Heart left ventricle (tissue), 16 donors: ENCODE data around the gene IGFN1. TPM values are rescaled to one million over a fixed set of nuclear protein-coding genes. Genes with fewer than 3 reads are reported as not detected.
A peak's percentile ranks its signal among the peaks of the same experiment; 100 is the strongest.

Experiments used
- ATAC-seq, 4 donors: fragments of 200-7000 bp; cut with Tn5 transposase; one replicate each; pipeline ENCODE4 v1.9.1; 2020 to 2022; ENCODE audit warnings: moderate library complexity in 4 of 4, mild to moderate bottlenecking in 3 of 4, moderate number of reproducible peaks in 1 of 4
- DNase-seq, 5 donors: peaks; one replicate each; pipeline ENCODE4 v3.0.0-alpha.2; 2020
- H3K27ac ChIP-seq, 12 donors: fragments of 200-600 bp; sonication (generic) in 4 of 12; one replicate each; pipeline versions ENCODE4 v1.5.0 to v1.8.0; 2016 to 2022; ENCODE audit warnings: mild to moderate bottlenecking in 2 of 12
- H3K27me3 ChIP-seq, 9 donors: fragments of 200-600 bp; sonication (generic) in 2 of 9; one replicate each; pipeline versions ENCODE4 v1.5.1 to v1.8.0; 2016 to 2022; ENCODE audit warnings: mild to moderate bottlenecking in 3 of 9
- H3K36me3 ChIP-seq, 9 donors: fragments of 200-600 bp; sonication (generic) in 2 of 9; one replicate each; pipeline versions ENCODE4 v1.5.0 to v1.8.0; 2018 to 2022; ENCODE audit warnings: mild to moderate bottlenecking in 2 of 9
- H3K4me1 ChIP-seq, 12 donors: fragments of 200-600 bp; sonication (generic) in 4 of 12; one replicate each; pipeline versions ENCODE4 v1.5.0 to v1.8.0; 2016 to 2022; ENCODE audit warnings: mild to moderate bottlenecking in 3 of 12
- H3K4me3 ChIP-seq, 12 donors: fragments of 200-600 bp; sonication (generic) in 4 of 12; one replicate each; pipeline versions ENCODE4 v1.5.0 to v1.8.0; 2017 to 2022; ENCODE audit warnings: mild to moderate bottlenecking in 9 of 12, moderate library complexity in 4 of 12
- H3K9me3 ChIP-seq, 12 donors: fragments of 200-600 bp; sonication (generic) in 4 of 12; one replicate each; pipeline versions ENCODE4 v1.5.0 to v1.8.0; 2016 to 2022; ENCODE audit warnings: mild to moderate bottlenecking in 1 of 12
- POLR2A ChIP-seq, 2 donors: fragments of 450-650 bp; IDR thresholded peaks; one replicate each; pipeline ENCODE4 v1.6.1; 2017; ENCODE audit warnings: antibody characterized with exemption in 2 of 2, mild to moderate bottlenecking in 2 of 2, moderate library complexity in 2 of 2
- WGBS, 4 donors: extraction: QIAGEN DNeasy Blood & Tissue Kit in 2 of 4; methylation state at CpG; one replicate each; pipeline versions ENCODE4 v1.1.5 to v1.1.7; 2013 to 2018; 5-methylcytosine and 5-hydroxymethylcytosine counted together
- intact Hi-C, 10 donors: fragments of 100-400 bp; cut with DNase I; formaldehyde crosslinking; loops; one replicate each; pipeline versions ENCODE4 v1.11.1 to v1.14.2; 2022
- polyA plus RNA-seq, 2 donors: library from polyadenylated mRNA; stranded (reverse); fragments of 200-250 nt; gene quantifications; one replicate each; pipeline ENCODE4 v1.2.3, GENCODE V29; 2013
- total RNA-seq, 9 donors: library from RNA; depleted of rRNA in 2 of 9; stranded (reverse); fragments of >200 nt in 2 of 9; fragmentation: NEBNext Ultra II Directional in 3 of 9; extraction: Animal tissue kit (Norgen Biotek cat#: 25700) in 3 of 9; gene quantifications; one replicate each; pipeline versions ENCODE4 v1.1.0 to v1.2.4, GENCODE V29; 2016 to 2023
- TF ChIP-seq, protein P1 (sequence below), 12 donors: fragments of 200-600 bp; sonication (generic) in 4 of 12; IDR thresholded peaks; one replicate each; pipeline versions ENCODE4 v1.5.0 to v1.8.0; 2018 to 2022; ENCODE audit warnings: antibody characterized with exemption in 12 of 12, mild to moderate bottlenecking in 5 of 12
- donor health status: ischemic (EF 13 %, LVEDD 7.1; RV severe dilation, severe dysfunction).
- donor health status: healthy with polysubstance abuse.
- donor health status: DM: no; HTN: yes; CAD: no.
- donor health status: DM: no; HTN: no; CAD: no.
- donor health status: ischemic (EF 25% LVEDD 6.9; RV normal size, moderate dysfunction).
- donor health status: ischemic (EF 25% LVEDD 5.7; RV mildly dilated, moderate dysfunction).
- donor health status: healthy.
- donor health status: DM: yes; HTN: yes; CAD: no.
- donor health status: ischemic (EF 35%, LVEDD 5.7; RV mildly dilated, moderate dysfunction).
- donor health status: nonischemic (EF 11% LVEDD 7.7; RV severe dilation, severe dysfunction).
- donor health status: DM: yes; HTN: yes; CAD: no.
- donor health status: PGD.
- donor health status: ischemic (EF 29% LVEDD 5.4; RV normal size, mild dysfunction).
- donor health status: nonischemic (EF 23%, LVEDD 6.1; RV moderate dilation, normal function).

Gene IGFN1
- total and polyA plus RNA-seq, 11 donors: 0.03 to 0.04 TPM; not detected in 9

DNA sequence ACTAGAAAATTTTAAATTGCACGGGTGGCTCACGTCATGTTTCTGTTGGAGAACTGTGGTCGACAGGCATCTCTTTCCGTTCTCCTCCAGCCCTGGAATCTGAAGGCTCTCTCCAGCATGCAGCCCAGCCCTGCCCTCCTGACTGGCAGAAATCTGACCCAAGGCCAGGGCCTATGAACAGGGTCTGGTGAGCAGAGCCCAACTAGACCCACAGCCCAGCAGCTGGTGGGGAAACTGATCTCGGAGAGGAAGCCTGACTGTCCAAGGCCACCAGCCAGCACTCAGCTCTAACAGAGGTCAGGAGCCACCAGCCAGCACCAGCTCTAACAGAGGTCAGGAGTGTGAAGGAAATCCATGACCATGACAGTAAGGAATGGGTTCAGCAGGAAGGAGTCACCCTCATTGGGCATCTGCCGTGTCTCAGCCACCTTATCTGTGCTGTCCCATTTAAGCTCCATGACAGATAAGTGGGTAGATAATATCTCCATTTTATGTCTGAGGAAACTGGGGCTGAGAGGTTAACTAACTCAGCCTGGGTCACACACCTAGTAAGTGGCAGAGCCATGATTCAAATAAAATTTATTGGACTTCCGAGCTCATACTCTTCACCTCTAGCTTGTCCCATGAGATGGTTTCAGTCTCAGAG, 72.5 kb downstream of the IGFN1 start:
- 90 to 93% (median 92%) methylated on average over 7 of the region's 7 CpGs for WGBS, 4 donors
- intact Hi-C loops: loop anchor here in 2 of 10 donors (5.0 kb wide), 2 partner anchors 44 to 59 kb away; no protein-coding TSS in a partner anchor
- peaks cover 0 to 21% (median 11%) of the 10 kb centered on the region in 9 donors for H3K27me3 ChIP-seq

DNA sequence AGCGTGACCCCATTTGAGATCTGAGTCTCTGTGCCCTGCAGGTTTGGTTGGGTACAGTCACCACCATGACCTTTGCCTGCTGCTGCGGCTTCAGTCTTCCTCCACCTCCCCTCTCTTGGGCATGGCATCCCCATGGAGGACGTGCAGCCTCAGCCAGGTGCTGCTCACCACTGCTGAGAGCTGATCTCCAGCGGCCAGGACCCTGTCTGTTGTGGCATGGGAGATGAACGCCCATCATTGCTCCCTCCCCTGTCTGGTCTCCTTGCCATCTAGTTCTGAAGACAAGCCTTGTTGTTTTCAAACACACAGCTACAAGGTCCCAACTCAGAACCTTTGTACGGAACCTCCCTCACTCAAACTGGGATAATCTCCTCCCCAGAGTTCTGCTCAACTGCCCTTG, 73.4 kb downstream of the IGFN1 start:
- H3K4me1 ChIP-seq: peaks cover 0 to 15% (median 10%) of the 10 kb centered on the region in 12 donors
- 95 to 100% (median 96%) methylated on average over 5 to 6 of the region's 6 CpGs for WGBS, 4 donors
- ATAC-seq: no peak
- peaks cover 0 to 21% (median 11%) of the 10 kb centered on the region in 9 donors for H3K27me3 ChIP-seq
- TF ChIP-seq, protein P1, sequence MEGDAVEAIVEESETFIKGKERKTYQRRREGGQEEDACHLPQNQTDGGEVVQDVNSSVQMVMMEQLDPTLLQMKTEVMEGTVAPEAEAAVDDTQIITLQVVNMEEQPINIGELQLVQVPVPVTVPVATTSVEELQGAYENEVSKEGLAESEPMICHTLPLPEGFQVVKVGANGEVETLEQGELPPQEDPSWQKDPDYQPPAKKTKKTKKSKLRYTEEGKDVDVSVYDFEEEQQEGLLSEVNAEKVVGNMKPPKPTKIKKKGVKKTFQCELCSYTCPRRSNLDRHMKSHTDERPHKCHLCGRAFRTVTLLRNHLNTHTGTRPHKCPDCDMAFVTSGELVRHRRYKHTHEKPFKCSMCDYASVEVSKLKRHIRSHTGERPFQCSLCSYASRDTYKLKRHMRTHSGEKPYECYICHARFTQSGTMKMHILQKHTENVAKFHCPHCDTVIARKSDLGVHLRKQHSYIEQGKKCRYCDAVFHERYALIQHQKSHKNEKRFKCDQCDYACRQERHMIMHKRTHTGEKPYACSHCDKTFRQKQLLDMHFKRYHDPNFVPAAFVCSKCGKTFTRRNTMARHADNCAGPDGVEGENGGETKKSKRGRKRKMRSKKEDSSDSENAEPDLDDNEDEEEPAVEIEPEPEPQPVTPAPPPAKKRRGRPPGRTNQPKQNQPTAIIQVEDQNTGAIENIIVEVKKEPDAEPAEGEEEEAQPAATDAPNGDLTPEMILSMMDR (IDR thresholded peaks at IDR 0.05): no peak
- TF ChIP-seq POLR2A (IDR thresholded peaks at IDR 0.05): no peak
- H3K9me3 ChIP-seq: no peaks in the 10 kb centered on the region
- H3K36me3 ChIP-seq: no peaks in the 10 kb centered on the region
- H3K27ac ChIP-seq: no peak overlapping the region
- intact Hi-C loops: loop anchor here in 2 of 10 donors (5.0 kb wide), 2 partner anchors 43 to 58 kb away; no protein-coding TSS in a partner anchor
- H3K4me3 ChIP-seq: no peak overlapping the region
- peak in 1 of 5 donors; percentile 51 for DNase-seq

More for the DNA sequence above, 72.5 kb downstream of the IGFN1 start:
- TF ChIP-seq POLR2A (IDR thresholded peaks at IDR 0.05): no peak
- TF ChIP-seq, protein P1 (IDR thresholded peaks at IDR 0.05): no peak
- H3K36me3 ChIP-seq: no peaks in the 10 kb centered on the region
- ATAC-seq: no peak
- H3K4me3 ChIP-seq: no peak overlapping the region
- no peaks in the 10 kb centered on the region for H3K9me3 ChIP-seq
- H3K27ac ChIP-seq: no peak overlapping the region
- no peak for DNase-seq
- peaks cover 0 to 12% (median 10%) of the 10 kb centered on the region in 12 donors for H3K4me1 ChIP-seq

DNA sequence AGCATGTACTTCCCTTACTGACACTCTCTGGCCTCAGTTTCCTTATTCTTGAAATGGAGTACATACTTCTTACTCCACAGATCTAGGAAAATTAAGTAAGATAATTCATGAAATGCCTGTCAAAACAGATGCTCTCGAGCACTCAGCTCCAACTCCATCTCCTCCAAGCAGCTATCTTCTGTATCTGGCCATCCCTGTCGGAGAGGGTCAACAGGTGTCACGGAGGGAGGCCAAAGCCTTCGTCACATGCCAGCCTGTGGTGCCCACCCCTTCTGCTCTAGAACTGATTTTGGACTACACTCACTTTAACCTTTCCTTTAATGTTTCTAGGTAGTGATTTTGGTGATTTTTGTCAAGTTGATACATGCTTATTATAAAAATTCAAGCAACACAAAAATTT, 73.9 kb downstream of the IGFN1 start:
- H3K27ac ChIP-seq: no peak overlapping the region
- ATAC-seq: no peak
- intact Hi-C loops: loop anchor here in 2 of 10 donors (5.0 kb wide), 2 partner anchors 43 to 58 kb away; no protein-coding TSS in a partner anchor
- DNase-seq: no peak
- H3K9me3 ChIP-seq: no peaks in the 10 kb centered on the region
- peaks cover 0 to 16% (median 8%) of the 10 kb centered on the region in 9 donors for H3K27me3 ChIP-seq
- TF ChIP-seq, protein P1 (IDR thresholded peaks at IDR 0.05): no peak
- TF ChIP-seq POLR2A (IDR thresholded peaks at IDR 0.05): no peak
- no peak overlapping the region for H3K4me3 ChIP-seq
- WGBS, 4 donors: 92 to 96% (median 94%) methylated on average over 4 of the region's 4 CpGs
- H3K36me3 ChIP-seq: no peaks in the 10 kb centered on the region
- H3K4me1 ChIP-seq: peaks cover 0 to 12% (median 8%) of the 10 kb centered on the region in 12 donors

DNA sequence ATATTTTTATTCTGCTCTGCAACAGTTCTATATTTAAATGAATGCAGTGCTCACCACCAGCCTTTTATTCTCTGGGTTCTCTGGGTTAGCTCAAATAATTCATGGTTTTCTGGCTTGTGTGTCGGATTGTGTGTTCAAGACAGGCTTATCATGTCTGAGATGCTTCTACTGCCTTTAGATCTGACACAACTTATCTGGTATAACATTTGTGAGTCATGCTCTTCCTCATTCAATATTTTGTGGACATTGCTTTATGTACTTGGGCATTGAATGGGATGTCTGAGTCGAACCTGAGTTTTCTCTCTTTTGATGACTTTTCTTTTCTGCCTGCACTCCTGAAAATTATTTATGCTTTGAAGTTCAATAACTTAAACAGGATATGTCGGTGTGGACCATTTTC, 75.1 kb downstream of the IGFN1 start:
- H3K9me3 ChIP-seq: no peaks in the 10 kb centered on the region
- no peak overlapping the region for H3K27ac ChIP-seq
- intact Hi-C loops: loop anchor here in 1 of 10 donors (5.0 kb wide), 1 partner anchor 42 kb away; no protein-coding TSS in a partner anchor
- H3K27me3 ChIP-seq: peaks cover 0 to 10% (median 0%) of the 10 kb centered on the region in 9 donors
- no peaks in the 10 kb centered on the region for H3K36me3 ChIP-seq
- peaks cover 0 to 4% (median 0%) of the 10 kb centered on the region in 12 donors for H3K4me1 ChIP-seq
- no peak overlapping the region for H3K4me3 ChIP-seq
- no peak for TF ChIP-seq POLR2A (IDR thresholded peaks at IDR 0.05)
- TF ChIP-seq, protein P1 (IDR thresholded peaks at IDR 0.05): no peak
- ATAC-seq (no peak), DNase-seq (no peak)
- 76 to 81% (median 77%) methylated on average over 3 of the region's 3 CpGs for WGBS, 4 donors
